Brain microvascular endothelial cell (primary cell): ENCODE results near the gene TECTA.

ENCODE experiments used
- DNase-seq: peaks from one replicate; pipeline ENCODE4 v3.0.0-alpha.2; 2020
- H3K27ac ChIP-seq: fragments of 250-450 bp; sonication (Bioruptor Pico); 2 replicates; pipeline ENCODE4 v1.5.1; 2020; ENCODE audit warnings: mild to moderate bottlenecking, moderate library complexity
- H3K27me3 ChIP-seq: fragments of 250-450 bp; sonication (Bioruptor Pico); replicated peaks from 2 replicates; pipeline ENCODE4 v1.5.1; 2020; ENCODE audit warnings: mild to moderate bottlenecking
- H3K36me3 ChIP-seq: fragments of 250-450 bp; sonication (Bioruptor Pico); replicated peaks from 2 replicates; pipeline ENCODE4 v1.5.1; 2020; ENCODE audit warnings: mild to moderate bottlenecking
- H3K4me3 ChIP-seq: 2 replicates; pipeline ENCODE4 v1.5.1; 2011; ENCODE audit warnings: low read depth, mild to moderate bottlenecking, control low read depth, low read length, moderate library complexity
- in situ Hi-C: cut with HindIII; loops from 2 replicates; pipeline ENCODE4 v1.10.0; 2017; ENCODE audit warnings: low sequenced_read_pairs, low pct_ligation_motif_present
- TF ChIP-seq, protein P1 (sequence below): IDR thresholded peaks from 2 replicates; pipeline ENCODE4 v1.5.1; 2011; ENCODE audit warnings: low read depth, mild to moderate bottlenecking, moderate library complexity, low read length, control low read depth, inconsistent platforms; ENCODE audit errors: missing control alignments

Gene TECTA

DNA sequence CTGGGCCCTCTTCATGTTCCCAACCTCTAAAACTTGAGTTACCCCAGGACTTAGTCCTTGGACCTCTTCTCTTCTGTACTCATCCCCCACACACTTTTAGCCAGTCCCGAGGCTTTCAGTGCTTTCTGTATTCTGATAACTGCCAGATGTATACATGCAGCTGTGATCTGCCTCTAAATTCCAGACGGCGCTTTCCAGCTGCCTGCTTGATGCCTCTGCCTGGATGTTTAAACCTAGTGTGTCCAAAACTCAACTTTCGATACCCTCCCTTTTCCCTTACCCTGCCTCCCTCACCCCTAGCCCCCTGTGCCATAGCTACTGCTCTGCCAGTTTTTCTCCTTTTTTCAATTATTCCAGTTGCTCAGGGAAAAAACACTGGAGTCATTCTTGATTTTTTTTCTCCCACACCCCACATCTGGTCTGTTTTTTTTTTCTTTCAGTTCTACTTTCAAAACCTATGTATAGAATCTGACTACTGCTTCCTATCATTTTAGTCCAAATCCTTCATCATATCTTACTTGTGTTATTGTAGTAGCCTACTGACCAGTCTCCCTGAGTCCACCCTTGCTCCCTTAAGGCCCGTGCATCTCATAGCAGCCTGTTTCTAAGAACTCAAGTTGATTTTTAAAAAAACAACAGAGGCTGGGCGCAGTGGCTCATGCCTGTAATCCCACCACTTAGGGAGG, 32.9 kb upstream of the TECTA start:
- TF ChIP-seq, protein P1, sequence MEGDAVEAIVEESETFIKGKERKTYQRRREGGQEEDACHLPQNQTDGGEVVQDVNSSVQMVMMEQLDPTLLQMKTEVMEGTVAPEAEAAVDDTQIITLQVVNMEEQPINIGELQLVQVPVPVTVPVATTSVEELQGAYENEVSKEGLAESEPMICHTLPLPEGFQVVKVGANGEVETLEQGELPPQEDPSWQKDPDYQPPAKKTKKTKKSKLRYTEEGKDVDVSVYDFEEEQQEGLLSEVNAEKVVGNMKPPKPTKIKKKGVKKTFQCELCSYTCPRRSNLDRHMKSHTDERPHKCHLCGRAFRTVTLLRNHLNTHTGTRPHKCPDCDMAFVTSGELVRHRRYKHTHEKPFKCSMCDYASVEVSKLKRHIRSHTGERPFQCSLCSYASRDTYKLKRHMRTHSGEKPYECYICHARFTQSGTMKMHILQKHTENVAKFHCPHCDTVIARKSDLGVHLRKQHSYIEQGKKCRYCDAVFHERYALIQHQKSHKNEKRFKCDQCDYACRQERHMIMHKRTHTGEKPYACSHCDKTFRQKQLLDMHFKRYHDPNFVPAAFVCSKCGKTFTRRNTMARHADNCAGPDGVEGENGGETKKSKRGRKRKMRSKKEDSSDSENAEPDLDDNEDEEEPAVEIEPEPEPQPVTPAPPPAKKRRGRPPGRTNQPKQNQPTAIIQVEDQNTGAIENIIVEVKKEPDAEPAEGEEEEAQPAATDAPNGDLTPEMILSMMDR, result no peak
- no peaks in the 10 kb centered on the region for H3K36me3 ChIP-seq
- no peak for DNase-seq
- no peak overlapping the region for H3K27ac ChIP-seq
- no peak overlapping the region for H3K4me3 ChIP-seq
- no peaks in the 10 kb centered on the region for H3K27me3 ChIP-seq
- in situ Hi-C loops, result no loop called here

DNA sequence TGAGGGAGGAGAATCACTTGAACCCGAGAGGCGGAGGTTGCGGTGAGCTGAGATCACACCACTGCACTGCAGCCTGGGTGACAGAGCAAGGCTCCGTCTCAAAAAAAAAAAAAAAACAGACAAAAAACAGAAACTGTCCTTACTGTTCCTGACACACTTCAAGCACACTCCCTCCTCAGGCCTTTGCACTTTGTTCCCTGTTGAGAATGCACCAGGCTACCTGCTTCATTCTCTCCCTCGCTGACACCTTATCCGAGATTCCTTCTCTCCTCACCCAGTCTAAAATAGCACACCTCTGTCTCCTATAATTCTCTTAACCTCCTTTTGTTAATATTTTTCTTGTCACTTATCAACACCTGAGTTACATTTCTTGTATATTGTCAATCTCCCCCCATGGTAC, 32.3 kb upstream of the TECTA start:
- TF ChIP-seq, protein P1, result no peak
- in situ Hi-C loops, result no loop called here
- no peaks in the 10 kb centered on the region for H3K36me3 ChIP-seq

DNA sequence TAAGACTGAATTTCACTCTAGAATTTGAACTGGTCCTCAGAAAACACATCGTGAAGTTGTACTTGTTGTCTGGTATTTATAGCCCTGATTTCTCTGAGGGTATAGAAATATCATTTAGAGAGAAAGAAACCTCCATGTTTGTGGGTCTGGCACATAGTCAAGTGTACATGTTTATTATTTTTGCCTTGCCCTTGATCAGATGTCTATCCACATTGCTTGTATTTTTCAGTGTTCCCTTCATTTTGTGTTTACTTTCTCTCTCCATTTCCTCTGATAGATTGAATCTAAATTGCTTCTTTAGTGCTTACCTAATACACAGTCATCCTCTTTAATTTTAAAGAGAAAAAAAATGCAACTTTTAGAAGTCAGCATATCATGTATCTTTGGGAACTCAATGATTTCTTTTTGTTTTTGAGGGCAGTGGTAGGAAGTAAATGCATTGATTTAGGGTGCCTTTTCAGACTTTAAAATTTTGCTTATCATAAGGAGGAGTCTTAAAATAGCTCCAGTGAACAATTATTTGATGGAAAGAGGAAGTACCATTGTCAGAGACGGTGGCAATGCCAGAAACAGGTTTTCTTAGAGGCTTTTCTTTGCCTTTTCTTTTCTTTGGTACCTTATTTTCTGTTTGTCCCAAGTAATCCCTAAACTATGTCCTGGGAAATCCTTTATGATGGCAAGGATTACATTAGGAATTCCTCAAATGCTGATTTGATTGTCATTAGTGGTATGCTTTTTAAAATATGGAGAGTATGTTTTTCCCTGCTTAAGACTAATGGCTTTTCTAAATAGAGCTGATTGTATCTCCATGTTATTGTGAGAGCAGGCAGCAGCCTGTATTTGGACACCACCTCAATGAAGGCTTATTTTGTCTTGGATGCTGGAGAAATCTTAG, 29.8 kb upstream of the TECTA start:
- Histone ChIP-seq H3K27ac (no peak overlapping the region), H3K36me3 (no peaks in the 10 kb centered on the region), H3K27me3 (no peaks in the 10 kb centered on the region), H3K4me3 (no peak overlapping the region)
- TF ChIP-seq, protein P1, result no peak
- DNase-seq, result no peak
- in situ Hi-C loops, result no loop called here

More for the DNA sequence above, 32.3 kb upstream of the TECTA start:
- no peak for DNase-seq
- Histone ChIP-seq H3K4me3 (no peak overlapping the region), H3K27ac (no peak overlapping the region), H3K27me3 (no peaks in the 10 kb centered on the region)

DNA sequence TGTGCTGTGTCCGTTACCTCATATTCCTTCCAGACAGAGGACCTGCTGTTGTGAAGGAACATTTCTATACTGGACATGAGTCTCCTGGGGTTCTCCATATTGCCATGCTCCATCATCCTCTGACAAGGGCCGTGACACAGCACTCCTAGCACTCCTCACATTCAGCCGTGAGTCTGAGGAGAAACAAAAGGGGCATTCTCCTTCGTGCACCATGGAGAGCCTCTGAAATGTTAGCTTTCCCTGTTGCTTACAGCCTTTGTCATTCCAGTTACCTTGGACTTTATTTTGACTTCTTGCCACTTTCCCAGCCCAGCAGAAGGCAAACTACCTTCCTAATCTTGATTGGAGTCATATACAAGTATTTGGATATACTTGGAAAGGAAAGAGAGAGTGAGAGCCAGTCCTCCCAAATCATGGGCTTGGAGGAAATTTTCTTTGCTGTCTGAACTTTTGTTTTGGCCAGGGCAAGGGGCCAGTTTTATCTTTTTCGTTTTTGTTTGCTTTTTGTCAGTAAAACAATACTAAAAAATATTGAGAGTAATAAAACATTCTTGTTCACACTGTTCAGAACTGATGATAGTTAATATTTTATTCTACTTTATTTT, 29.1 kb upstream of the TECTA start:
- H3K27ac ChIP-seq, result no peak overlapping the region
- no peaks in the 10 kb centered on the region for H3K27me3 ChIP-seq
- in situ Hi-C loops, result no loop called here
- no peaks in the 10 kb centered on the region for H3K36me3 ChIP-seq
- no peak for DNase-seq
- TF ChIP-seq, protein P1, result no peak
- no peak overlapping the region for H3K4me3 ChIP-seq

DNA sequence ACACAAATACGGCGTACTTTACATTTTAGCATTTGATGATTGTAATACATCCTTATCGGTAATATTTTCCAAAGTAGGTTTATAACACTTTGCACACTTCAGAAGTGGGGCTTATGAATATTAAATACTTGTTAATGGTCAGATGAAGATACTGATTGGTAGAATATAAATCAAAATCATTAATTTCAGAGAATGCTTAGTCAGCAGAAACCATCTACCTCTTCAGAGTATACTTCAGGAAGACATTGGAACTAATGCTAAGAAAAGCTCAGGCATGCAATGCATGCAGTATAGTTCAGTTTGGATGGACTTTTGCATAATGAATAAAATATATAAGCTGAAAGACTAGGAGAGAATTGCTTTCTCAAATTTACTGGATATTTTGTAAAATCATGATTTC, 19.7 kb upstream of the TECTA start:
- Histone ChIP-seq H3K4me3 (no peak overlapping the region), H3K27me3 (no peaks in the 10 kb centered on the region), H3K27ac (no peak overlapping the region), H3K36me3 (no peaks in the 10 kb centered on the region)
- in situ Hi-C loops, result no loop called here
- TF ChIP-seq, protein P1, result no peak
- DNase-seq, result no peak
